ENCODE data around the gene OPA3. TPM values are rescaled to one million over a fixed set of nuclear protein-coding genes. Genes with fewer than 3 reads are reported as not detected.

OPA3 gene
- total RNA-seq, 1 experiment from 2014 or later: 15.2 TPM

DNA sequence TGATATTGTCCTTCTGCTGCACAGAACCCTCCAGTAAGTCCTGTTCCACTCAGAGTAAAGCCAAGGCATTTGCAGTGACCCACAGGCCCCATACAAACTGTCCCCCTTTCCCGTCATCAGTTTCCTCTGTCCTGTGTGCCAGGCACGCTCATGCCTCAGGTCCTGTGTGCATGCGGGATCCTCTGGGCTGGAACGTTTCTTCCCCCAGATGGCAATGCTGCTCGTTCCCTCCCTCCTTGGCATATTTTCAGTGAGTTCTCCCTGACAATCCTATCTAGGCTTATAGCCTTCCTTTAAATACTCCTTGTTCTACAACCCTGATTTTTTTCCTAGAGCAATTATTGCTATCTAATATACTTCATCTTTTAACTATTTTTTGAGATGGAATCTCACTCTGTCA, 5.7 kb downstream of the OPA3 start:
- no peaks in the 10 kb centered on the region for H3K27me3 ChIP-seq (ENCODE audit: insufficient read depth, low read depth)
- no peak overlapping the region for H2AFZ ChIP-seq
- H3K4me3 ChIP-seq: no peak overlapping the region
- ChIA-PET POLR2A (ENCODE audit: unreplicated experiment) (no interaction called here), CTCF (no interaction called here)
- no peaks in the 10 kb centered on the region for H3K9me2 ChIP-seq (ENCODE audit: insufficient read depth)
- H3K4me2 ChIP-seq: peak overlapping the region; percentile 43
- no TSS peak for BruUV-seq (replicated peaks)
- H4K20me1 ChIP-seq (ENCODE audit: insufficient read depth): no peaks in the 10 kb centered on the region
- no peaks in the 10 kb centered on the region for H3K9me3 ChIP-seq (ENCODE audit: insufficient read depth, low read depth)
- intact Hi-C loops (cut with micrococcal nuclease; ENCODE audit: unreplicated experiment): no loop called here
- H3K36me3 ChIP-seq (ENCODE audit: low read depth): 0 out of 2 replicates have a peak, but pooled peaks cover 5% of the 10 kb centered on the region
- peak overlapping the region; percentile 94 for H3K27ac ChIP-seq
- peaks cover 61% of the 10 kb centered on the region for H3K4me1 ChIP-seq (replicated peaks; ENCODE audit: insufficient read depth)
- DNase-seq: no peak
- TF ChIP-seq, protein P1, sequence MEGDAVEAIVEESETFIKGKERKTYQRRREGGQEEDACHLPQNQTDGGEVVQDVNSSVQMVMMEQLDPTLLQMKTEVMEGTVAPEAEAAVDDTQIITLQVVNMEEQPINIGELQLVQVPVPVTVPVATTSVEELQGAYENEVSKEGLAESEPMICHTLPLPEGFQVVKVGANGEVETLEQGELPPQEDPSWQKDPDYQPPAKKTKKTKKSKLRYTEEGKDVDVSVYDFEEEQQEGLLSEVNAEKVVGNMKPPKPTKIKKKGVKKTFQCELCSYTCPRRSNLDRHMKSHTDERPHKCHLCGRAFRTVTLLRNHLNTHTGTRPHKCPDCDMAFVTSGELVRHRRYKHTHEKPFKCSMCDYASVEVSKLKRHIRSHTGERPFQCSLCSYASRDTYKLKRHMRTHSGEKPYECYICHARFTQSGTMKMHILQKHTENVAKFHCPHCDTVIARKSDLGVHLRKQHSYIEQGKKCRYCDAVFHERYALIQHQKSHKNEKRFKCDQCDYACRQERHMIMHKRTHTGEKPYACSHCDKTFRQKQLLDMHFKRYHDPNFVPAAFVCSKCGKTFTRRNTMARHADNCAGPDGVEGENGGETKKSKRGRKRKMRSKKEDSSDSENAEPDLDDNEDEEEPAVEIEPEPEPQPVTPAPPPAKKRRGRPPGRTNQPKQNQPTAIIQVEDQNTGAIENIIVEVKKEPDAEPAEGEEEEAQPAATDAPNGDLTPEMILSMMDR (conservative IDR thresholded peaks at IDR 0.05): no peak
- no peak for TF ChIP-seq EZH2 (IDR thresholded peaks at IDR 0.05; ENCODE audit: low read depth)
- H3K79me2 ChIP-seq (ENCODE audit: low read depth): peaks cover 72% of the 10 kb centered on the region
- peaks cover 48% of the 10 kb centered on the region for H3F3A ChIP-seq (ENCODE audit: insufficient read depth, low read depth)

DNA sequence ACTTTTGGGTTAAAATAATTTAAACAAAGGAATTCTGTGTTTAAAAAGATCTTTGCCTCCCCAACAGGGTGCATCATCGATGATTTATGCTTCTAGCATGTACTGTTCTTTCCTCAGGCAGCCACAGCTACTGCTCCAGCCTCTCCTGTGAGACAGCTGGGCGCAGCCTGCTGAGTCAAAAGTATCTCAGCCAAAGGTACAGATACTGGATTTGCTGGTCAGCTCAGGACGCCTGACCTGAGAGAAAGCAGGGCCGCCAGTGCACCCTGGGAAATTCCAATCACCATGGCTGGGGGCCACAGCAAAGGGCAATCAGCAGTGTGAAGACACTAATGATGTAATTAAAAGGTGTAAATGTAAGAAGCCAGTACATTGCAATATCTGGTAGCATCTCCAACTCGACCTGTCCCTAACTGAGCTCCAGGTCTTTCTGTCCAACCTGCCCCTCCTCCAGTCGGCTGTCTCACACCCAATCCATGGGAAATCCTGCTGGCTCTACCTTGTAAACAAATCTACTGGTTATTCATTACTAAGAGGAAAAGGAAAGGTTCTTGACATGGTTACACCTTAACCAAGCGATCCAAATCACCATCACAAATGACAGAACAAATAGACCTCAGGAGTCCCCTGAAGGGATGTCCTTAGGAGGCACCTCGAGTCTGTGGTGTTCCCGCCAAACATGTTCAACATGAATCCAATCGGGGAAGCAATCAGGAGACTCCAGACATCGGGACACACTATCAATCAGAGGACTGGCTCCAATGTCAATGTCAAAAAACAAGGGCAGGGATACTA, 7.3 kb downstream of the OPA3 start:
- intact Hi-C loops (cut with micrococcal nuclease; ENCODE audit: unreplicated experiment): no loop called here
- Histone ChIP-seq H3K9me2 (ENCODE audit: insufficient read depth) (no peaks in the 10 kb centered on the region), H2AFZ (no peak overlapping the region), H3K4me3 (peak overlapping the region; percentile 15; the same call in 1 of the 2 replicates), H3K4me1 (replicated peaks; ENCODE audit: insufficient read depth) (peaks cover 51% of the 10 kb centered on the region), H3K4me2 (peak overlapping the region; percentile 71), H3K9me3 (ENCODE audit: insufficient read depth, low read depth) (no peaks in the 10 kb centered on the region), H3K27ac (peak overlapping the region; percentile 94), H3F3A (ENCODE audit: insufficient read depth, low read depth) (peaks cover 52% of the 10 kb centered on the region), H3K79me2 (ENCODE audit: low read depth) (peaks cover 68% of the 10 kb centered on the region), H3K36me3 (ENCODE audit: low read depth) (no peaks in the 10 kb centered on the region), H4K20me1 (ENCODE audit: insufficient read depth) (no peaks in the 10 kb centered on the region), H3K27me3 (ENCODE audit: insufficient read depth, low read depth) (no peaks in the 10 kb centered on the region)
- ChIA-PET POLR2A (ENCODE audit: unreplicated experiment) (interaction anchor here (0.5 to 0.8 kb wide), 6 partner anchors 40 to 99 kb away, joined by 3 to 6 read pairs (median 4); no protein-coding TSS in a partner anchor), CTCF (interaction anchor here (0.6 kb wide), 1 partner anchor 101 kb away, joined by 9 read pairs; no protein-coding TSS in a partner anchor)
- TF ChIP-seq EZH2 (IDR thresholded peaks at IDR 0.05; ENCODE audit: low read depth): no peak
- TF ChIP-seq, protein P1 (conservative IDR thresholded peaks at IDR 0.05): no peak
- peak; percentile 79 to 99 for DNase-seq
- BruUV-seq (replicated peaks): no TSS peak

GRCh38 chr19:45576682-45577081, 7.9 kb downstream of the OPA3 start:
- ChIA-PET POLR2A (ENCODE audit: unreplicated experiment) (interaction anchor here (0.5 to 0.8 kb wide), 4 partner anchors 40 to 58 kb away, joined by 3 to 6 read pairs (median 4); no protein-coding TSS in a partner anchor), CTCF (no interaction called here)
- H3K27ac ChIP-seq: peak overlapping the region; percentile 94
- no peaks in the 10 kb centered on the region for H3K9me2 ChIP-seq (ENCODE audit: insufficient read depth)
- H3K79me2 ChIP-seq (ENCODE audit: low read depth): peaks cover 64% of the 10 kb centered on the region
- no peak overlapping the region for H2AFZ ChIP-seq
- no TSS peak for BruUV-seq (replicated peaks)
- no peak overlapping the region; the same call in 1 of the 2 replicates for H3K4me3 ChIP-seq
- no peaks in the 10 kb centered on the region for H4K20me1 ChIP-seq (ENCODE audit: insufficient read depth)
- H3K4me2 ChIP-seq: peak overlapping the region; percentile 71
- TF ChIP-seq, protein P1 (conservative IDR thresholded peaks at IDR 0.05): no peak
- no peak for TF ChIP-seq EZH2 (IDR thresholded peaks at IDR 0.05; ENCODE audit: low read depth)
- no peaks in the 10 kb centered on the region for H3K27me3 ChIP-seq (ENCODE audit: insufficient read depth, low read depth)
- no peak for DNase-seq
- H3F3A ChIP-seq (ENCODE audit: insufficient read depth, low read depth): peaks cover 54% of the 10 kb centered on the region
- no peaks in the 10 kb centered on the region for H3K9me3 ChIP-seq (ENCODE audit: insufficient read depth, low read depth)
- intact Hi-C loops (cut with micrococcal nuclease; ENCODE audit: unreplicated experiment): no loop called here
- H3K36me3 ChIP-seq (ENCODE audit: low read depth): no peaks in the 10 kb centered on the region
- H3K4me1 ChIP-seq (replicated peaks; ENCODE audit: insufficient read depth): peaks cover 51% of the 10 kb centered on the region

Data from PC-9 (cell line).